ENCODE results near the gene SOS1. TPM values are rescaled to one million over a fixed set of nuclear protein-coding genes. Genes with fewer than 3 reads are reported as not detected.

The SOS1 gene
- total and polyA plus RNA-seq, 4 donors = 4.2 to 16.4 (median 7.2) TPM

DNA sequence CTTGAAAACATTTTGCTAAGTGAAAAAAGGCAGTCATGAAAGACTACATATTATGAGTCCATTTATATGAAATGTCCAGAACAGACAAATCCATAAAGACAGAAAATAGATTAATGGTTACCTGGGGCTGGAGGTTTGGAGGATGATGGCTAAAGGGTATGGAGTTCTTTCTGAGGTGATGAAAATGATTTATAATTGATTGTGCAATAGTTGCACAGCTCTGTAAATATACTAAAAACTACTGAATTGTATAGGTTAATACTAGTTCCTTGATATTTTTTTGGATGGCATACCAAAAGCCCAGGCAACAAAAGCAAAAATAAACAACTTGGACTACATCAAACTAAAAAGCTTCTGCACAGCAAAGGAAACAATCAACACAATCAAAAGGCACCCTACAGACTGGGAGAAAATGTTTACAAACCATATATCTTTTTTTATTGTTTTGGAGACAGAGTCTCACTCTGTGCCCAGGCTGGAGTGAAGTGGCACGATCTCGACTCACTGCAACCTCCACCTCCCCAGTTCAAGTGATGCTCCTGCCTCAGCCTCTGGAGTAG is 21.5 kb downstream of the SOS1 start:
- TF ChIP-seq YY1 (IDR thresholded peaks at IDR 0.05) (no peak), FOXA1 (IDR thresholded peaks at IDR 0.05) (no peak), HNF4G (IDR thresholded peaks at IDR 0.05) (no peak), GABPA (IDR thresholded peaks at IDR 0.05 in 1 of 2, conservative IDR thresholded peaks at IDR 0.05 in 1 of 2) (no peak)
- no peaks in the 10 kb centered on the region for H3K9me3 ChIP-seq (ENCODE audit: control insufficient read depth in 4 of 4, low read length in 3 of 4)
- DNase-seq (ENCODE audit: low spot score) = no peak
- H3K27ac ChIP-seq (ENCODE audit: low read depth in 1 of 2, low read length in 2 of 2) = no peak overlapping the region
- H3K4me1 ChIP-seq (ENCODE audit: control insufficient read depth in 4 of 4, insufficient read depth in 4 of 4, low read length in 3 of 4) = peaks cover 0 to 2% (median 0%) of the 10 kb centered on the region in 4 donors
- H3K27me3 ChIP-seq (ENCODE audit: control insufficient read depth in 4 of 4, insufficient read depth in 4 of 4, low read length in 3 of 4) = no peaks in the 10 kb centered on the region
- no peak overlapping the region for H3K4me3 ChIP-seq (ENCODE audit: low read depth in 1 of 3, low read length in 3 of 3)
- 94% methylated on average over 2 of the region's 2 CpGs for WGBS
- H3K9ac ChIP-seq (ENCODE audit: low read depth in 1 of 2, low read length in 2 of 2) = no peak overlapping the region
- H3K36me3 ChIP-seq (ENCODE audit: control insufficient read depth in 4 of 4, insufficient read depth in 3 of 4, low read depth in 1 of 4, low read length in 3 of 4) = no peaks in the 10 kb centered on the region

- H3K4me1 ChIP-seq (ENCODE audit: control insufficient read depth in 4 of 4, insufficient read depth in 4 of 4, low read length in 3 of 4) = peaks cover 0 to 2% (median 0%) of the 10 kb centered on the region in 4 donors
- no peak for DNase-seq (ENCODE audit: low spot score)
- no peak overlapping the region for H3K9ac ChIP-seq (ENCODE audit: low read depth in 1 of 2, low read length in 2 of 2)
- no peaks in the 10 kb centered on the region for H3K27me3 ChIP-seq (ENCODE audit: control insufficient read depth in 4 of 4, insufficient read depth in 4 of 4, low read length in 3 of 4)
- 81% methylated on average over 1 of the region's 1 CpG for WGBS
- H3K9me3 ChIP-seq (ENCODE audit: control insufficient read depth in 4 of 4, low read length in 3 of 4) = no peaks in the 10 kb centered on the region
- no peak overlapping the region for H3K27ac ChIP-seq (ENCODE audit: low read depth in 1 of 2, low read length in 2 of 2)
- no peak overlapping the region for H3K4me3 ChIP-seq (ENCODE audit: low read depth in 1 of 3, low read length in 3 of 3)
- H3K36me3 ChIP-seq (ENCODE audit: control insufficient read depth in 4 of 4, insufficient read depth in 3 of 4, low read depth in 1 of 4, low read length in 3 of 4) = no peaks in the 10 kb centered on the region
- TF ChIP-seq HNF4A (conservative IDR thresholded peaks at IDR 0.05) (no peak), HNF4G (IDR thresholded peaks at IDR 0.05) (no peak), JUND (IDR thresholded peaks at IDR 0.05) (no peak), GABPA (IDR thresholded peaks at IDR 0.05 in 1 of 2, conservative IDR thresholded peaks at IDR 0.05 in 1 of 2) (no peak)
Observed at GRCh38 chr2:39095624-39096023, 25.2 kb downstream of the SOS1 start.

GRCh38 chr2:39094717-39095363 is 26.0 kb downstream of the SOS1 start:
- Histone ChIP-seq H3K36me3 (ENCODE audit: control insufficient read depth in 4 of 4, insufficient read depth in 3 of 4, low read depth in 1 of 4, low read length in 3 of 4) (no peaks in the 10 kb centered on the region), H3K9me3 (ENCODE audit: control insufficient read depth in 4 of 4, low read length in 3 of 4) (no peaks in the 10 kb centered on the region), H3K9ac (ENCODE audit: low read depth in 1 of 2, low read length in 2 of 2) (no peak overlapping the region), H3K27me3 (ENCODE audit: control insufficient read depth in 4 of 4, insufficient read depth in 4 of 4, low read length in 3 of 4) (no peaks in the 10 kb centered on the region), H3K4me3 (ENCODE audit: low read depth in 1 of 3, low read length in 3 of 3) (no peak overlapping the region), H3K27ac (ENCODE audit: low read depth in 1 of 2, low read length in 2 of 2) (no peak overlapping the region), H3K4me1 (ENCODE audit: control insufficient read depth in 4 of 4, insufficient read depth in 4 of 4, low read length in 3 of 4) (peaks cover 0 to 2% (median 0%) of the 10 kb centered on the region in 4 donors)
- DNase-seq (ENCODE audit: low spot score) = no peak
- TF ChIP-seq ZBTB33 (IDR thresholded peaks at IDR 0.05) = no peak
- 77% methylated on average over 1 of the region's 1 CpG for WGBS

DNA sequence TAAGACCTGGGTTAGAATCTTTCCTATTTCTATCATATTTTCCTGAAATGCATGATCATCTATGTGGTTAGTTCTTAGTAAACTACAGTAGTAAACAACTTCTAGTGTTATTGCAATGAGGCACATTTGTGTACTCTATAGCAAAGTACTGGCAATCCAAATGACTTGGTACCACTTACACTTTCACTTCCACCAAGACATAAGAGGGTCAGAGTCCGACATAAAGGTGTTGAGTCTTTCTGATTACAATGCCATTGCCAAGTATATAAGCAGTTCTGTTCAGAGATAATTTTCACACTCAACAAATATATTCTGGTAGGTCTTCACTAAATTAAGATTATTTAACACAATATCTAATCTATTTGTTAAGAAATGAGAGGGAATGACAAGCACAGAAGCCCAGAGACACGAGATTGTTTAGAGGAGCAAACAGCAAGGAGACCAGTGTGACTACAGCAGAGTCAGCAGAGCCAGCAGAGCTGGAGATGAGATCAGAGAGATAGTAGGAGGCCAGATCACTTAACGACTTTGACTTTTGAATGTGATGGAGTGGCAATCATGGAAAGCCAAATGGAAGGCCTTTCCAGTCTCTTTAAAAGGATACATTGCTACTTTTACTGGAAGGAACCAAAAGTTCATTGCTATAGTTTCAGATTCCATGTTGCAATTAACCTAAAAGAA is 27.5 kb downstream of the SOS1 start:
- H3K36me3 ChIP-seq (ENCODE audit: control insufficient read depth in 4 of 4, insufficient read depth in 3 of 4, low read depth in 1 of 4, low read length in 3 of 4) = no peaks in the 10 kb centered on the region
- DNase-seq (ENCODE audit: low spot score) = no peak
- H3K27me3 ChIP-seq (ENCODE audit: control insufficient read depth in 4 of 4, insufficient read depth in 4 of 4, low read length in 3 of 4) = no peaks in the 10 kb centered on the region
- H3K4me1 ChIP-seq (ENCODE audit: control insufficient read depth in 4 of 4, insufficient read depth in 4 of 4, low read length in 3 of 4) = no peaks in the 10 kb centered on the region
- TF ChIP-seq NR2F2 (IDR thresholded peaks at IDR 0.05) (no peak), HNF4A (conservative IDR thresholded peaks at IDR 0.05) (peak in 1 of 2 donors; percentile 12), HNF4G (IDR thresholded peaks at IDR 0.05) (no peak)
- no peak overlapping the region for H3K9ac ChIP-seq (ENCODE audit: low read depth in 1 of 2, low read length in 2 of 2)
- H3K27ac ChIP-seq (ENCODE audit: low read depth in 1 of 2, low read length in 2 of 2) = no peak overlapping the region
- WGBS = 64% methylated on average over 3 of the region's 3 CpGs
- H3K9me3 ChIP-seq (ENCODE audit: control insufficient read depth in 4 of 4, low read length in 3 of 4) = no peaks in the 10 kb centered on the region
- no peak overlapping the region for H3K4me3 ChIP-seq (ENCODE audit: low read depth in 1 of 3, low read length in 3 of 3)
